SK-N-SH (cell line): ENCODE data around the gene GYS1. TPM values are rescaled to one million over a fixed set of nuclear protein-coding genes. Genes with fewer than 3 reads are reported as not detected.

Experiments
- CTCF ChIA-PET: fragments of 300-600, 350-600 bp; formaldehyde crosslinking; extraction: SDS; loops from one replicate; lab custom pipeline; 2021; lab: Yijun Ruan, JAX
- POLR2A ChIA-PET: fragments of 350-600 bp; sonication (Branson Sonifier 250); formaldehyde crosslinking; extraction: SDS; loops from one replicate; lab custom pipeline; 2020; ENCODE audit warnings: antibody characterized with exemption, inconsistent platforms; lab: Yijun Ruan, JAX
- DNase-seq: peaks from one replicate; pipeline ENCODE4 v3.0.0; 2012
- H2AFZ ChIP-seq: fragments of 200-600 bp; sonication (generic); 2 replicates; pipeline ENCODE4 v1.8.1; 2016; ENCODE audit warnings: antibody characterized with exemption, mild to moderate bottlenecking, low read depth
- H3F3A ChIP-seq: fragments of 200-600 bp; sonication (generic); replicated peaks from 2 replicates; pipeline ENCODE3; 2016; ENCODE audit warnings: antibody characterized with exemption, mild to moderate bottlenecking; ENCODE audit not compliant: insufficient read depth
- H3K27ac ChIP-seq, 2 experiments: fragments of 200-500 bp in 1 of 2; fragments of 200-600 bp in 1 of 2; sonication (Bioruptor generic) in 1 of 2; sonication (generic), shearing (Covaris generic) in 1 of 2; 2 replicates each; pipeline versions ENCODE4 v1.5.1 to v1.6.1; 2014 to 2016; ENCODE audit warnings: low read depth in 2 of 2, inconsistent platforms in 1 of 2, low read length in 1 of 2, mild to moderate bottlenecking in 1 of 2, mixed read lengths in 1 of 2
- H3K27me3 ChIP-seq: fragments of 200-600 bp; sonication (generic), shearing (Covaris generic); 2 replicates; pipeline ENCODE4 v1.6.1; 2016; ENCODE audit warnings: mixed run types; ENCODE audit not compliant: insufficient read depth
- H3K36me3 ChIP-seq, 2 experiments: fragments of 200-500 bp in 1 of 2; fragments of 200-600 bp in 1 of 2; sonication (Bioruptor generic) in 1 of 2; sonication (generic) in 1 of 2; replicated peaks in 1 of 2; 2 replicates each; pipeline versions ENCODE3 to v1.5.1; 2014 to 2016; ENCODE audit warnings: low read length in 1 of 2, mild to moderate bottlenecking in 1 of 2; ENCODE audit not compliant: insufficient read depth in 2 of 2, control insufficient read depth in 1 of 2
- H3K4me1 ChIP-seq, 2 experiments: fragments of 200-500 bp in 1 of 2; fragments of 200-600 bp in 1 of 2; sonication (Bioruptor generic) in 1 of 2; sonication (generic), shearing (Covaris generic) in 1 of 2; 2 replicates each; pipeline versions ENCODE4 v1.5.1 to v1.6.1; 2014 to 2016; ENCODE audit warnings: low read depth in 1 of 2, low read length in 1 of 2, mixed run types in 1 of 2; ENCODE audit not compliant: insufficient read depth in 2 of 2, control insufficient read depth in 1 of 2
- H3K4me2 ChIP-seq: fragments of 200-600 bp; sonication (generic), shearing (Covaris generic); 2 replicates; pipeline ENCODE4 v1.6.1; 2017; ENCODE audit warnings: mixed run types
- H3K4me3 ChIP-seq, 2 experiments: fragments of 200-500 bp in 1 of 2; fragments of 200-600 bp in 1 of 2; sonication (Bioruptor generic) in 1 of 2; sonication (generic), shearing (Covaris generic) in 1 of 2; 2 replicates each; pipeline versions ENCODE4 v1.5.1 to v1.8.1; 2014 to 2016; ENCODE audit warnings: low read depth in 2 of 2, inconsistent platforms in 1 of 2, low read length in 1 of 2, mild to moderate bottlenecking in 1 of 2, mixed read lengths in 1 of 2, moderate library complexity in 1 of 2
- H3K79me2 ChIP-seq: fragments of 200-600 bp; sonication (generic); 2 replicates; pipeline ENCODE4 v1.8.1; 2017; ENCODE audit warnings: mild to moderate bottlenecking; ENCODE audit not compliant: insufficient read depth
- H3K9ac ChIP-seq: fragments of 200-600 bp; sonication (generic); 2 replicates; pipeline ENCODE4 v1.6.1; 2017; ENCODE audit warnings: mixed run types
- H3K9me2 ChIP-seq: fragments of 200-600 bp; sonication (generic); 2 replicates; pipeline ENCODE4 v1.6.1; 2017; ENCODE audit warnings: mixed run types
- H3K9me3 ChIP-seq: fragments of 200-600 bp; sonication (generic); 2 replicates; pipeline ENCODE4 v1.6.1; 2017; ENCODE audit warnings: mixed run types, mild to moderate bottlenecking, moderate library complexity
- H4K20me1 ChIP-seq: fragments of 200-600 bp; sonication (generic); 2 replicates; pipeline ENCODE4 v1.6.1; 2017; ENCODE audit warnings: mild to moderate bottlenecking, mixed run types; ENCODE audit not compliant: insufficient read depth
- CTCF ChIP-seq: fragments of 200-600 bp; sonication (generic); IDR thresholded peaks from 2 replicates; pipeline ENCODE4 v1.6.1; 2017; ENCODE audit warnings: antibody characterized with exemption, mild to moderate bottlenecking, moderate library complexity
- EP300 ChIP-seq, 2 experiments: IDR thresholded peaks; 2 replicates each; pipeline versions ENCODE4 v1.4.0 to v1.6.1; 2012; ENCODE audit warnings: borderline replicate concordance in 1 of 2, low read depth in 1 of 2, low read length in 1 of 2
- FOSL2 ChIP-seq: IDR thresholded peaks from 2 replicates; pipeline ENCODE4 v1.4.0; 2012; ENCODE audit warnings: low read depth, mild to moderate bottlenecking, moderate library complexity, borderline replicate concordance
- FOXM1 ChIP-seq: IDR thresholded peaks from 2 replicates; pipeline ENCODE4 v1.4.0; 2012; ENCODE audit warnings: low read depth, mild to moderate bottlenecking
- MXI1 ChIP-seq: IDR thresholded peaks from 2 replicates; pipeline ENCODE4 v1.6.1; 2012; ENCODE audit warnings: mild to moderate bottlenecking, low read depth, low read length, improper control_type of control experiment
- NRF1 ChIP-seq: IDR thresholded peaks from 2 replicates; pipeline ENCODE4 v1.6.1; 2012; ENCODE audit warnings: low read depth, mild to moderate bottlenecking, low read length
- PBX3 ChIP-seq: IDR thresholded peaks from 2 replicates; pipeline ENCODE4; 2012
- POLR2AphosphoS5 ChIP-seq: IDR thresholded peaks from 2 replicates; pipeline ENCODE4 v1.6.1; 2012; ENCODE audit warnings: low read depth, low read length
- RAD21 ChIP-seq: IDR thresholded peaks from 2 replicates; pipeline ENCODE4 v1.6.1; 2012; ENCODE audit warnings: mild to moderate bottlenecking, low read length
- REST ChIP-seq: IDR thresholded peaks from 2 replicates; pipeline ENCODE4 v1.6.1; 2012; ENCODE audit warnings: mild to moderate bottlenecking, low read depth, low read length, moderate library complexity
- RFX5 ChIP-seq: IDR thresholded peaks from 2 replicates; pipeline ENCODE4 v1.6.1; 2012; ENCODE audit warnings: mild to moderate bottlenecking, improper control_type of control experiment, low read length
- TCF12 ChIP-seq: IDR thresholded peaks from 2 replicates; pipeline ENCODE4 v1.4.0; 2012
- TEAD4 ChIP-seq: IDR thresholded peaks from 2 replicates; pipeline ENCODE4 v1.4.0; 2012; ENCODE audit warnings: mild to moderate bottlenecking, borderline replicate concordance; ENCODE audit not compliant: insufficient read depth
- WGBS: methylation state at CpG from one replicate; pipeline ENCODE4 v1.1.6; 2017; ENCODE audit warnings: low lambda C conversion rate; 5-methylcytosine and 5-hydroxymethylcytosine counted together
- polyA plus RNA-seq, 3 experiments: library from polyadenylated mRNA; depleted of rRNA; stranded (reverse); fragments of >200 nt; gene quantifications; 2 replicates each; pipeline ENCODE4 v1.2.3, GENCODE V29; 2012
- TF ChIP-seq, protein P1 (sequence below): IDR thresholded peaks from 2 replicates; pipeline ENCODE4 v1.4.0; 2012; ENCODE audit warnings: low read depth
- TF ChIP-seq, protein P2 (sequence below): IDR thresholded peaks from 2 replicates; pipeline ENCODE4 v1.4.0; 2012; ENCODE audit warnings: low read depth, borderline replicate concordance
- TF ChIP-seq, protein P3 (sequence below): fragments of 150-350 bp; IDR thresholded peaks from 2 replicates; pipeline ENCODE4 v1.6.1; 2016; ENCODE audit warnings: mild to moderate bottlenecking, low read depth, low read length

The GYS1 gene
- polyA plus RNA-seq, 1 of the 3 experiments (the other 2 are of a cell fraction), result 25.3 TPM

DNA sequence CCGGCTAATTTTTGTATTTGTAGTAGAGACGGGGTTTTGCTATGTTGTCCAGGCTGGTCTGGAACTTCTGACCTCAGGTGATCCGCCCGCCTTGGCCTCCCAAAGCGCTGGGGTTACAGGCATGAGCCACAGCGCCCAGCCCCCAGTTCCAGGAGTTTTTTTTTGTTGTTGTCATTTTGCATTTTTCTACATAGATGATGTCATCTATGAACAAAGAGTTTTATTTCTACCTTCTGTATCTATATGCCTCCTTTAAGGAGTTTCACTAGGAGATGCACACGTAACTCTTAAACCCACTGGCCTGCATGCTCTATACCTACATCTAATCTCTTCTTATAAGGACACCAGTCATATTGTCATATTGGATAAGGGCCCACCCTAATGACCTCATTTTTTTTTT, 54.9 kb downstream of the GYS1 start:
- no peak overlapping the region for H3K27ac ChIP-seq
- no peaks in the 10 kb centered on the region for H3K36me3 ChIP-seq
- WGBS, result 89% methylated on average over 7 of the region's 7 CpGs
- ChIA-PET CTCF (no interaction called here), POLR2A (interaction anchor here (0.7 kb wide), 1 partner anchor 60 kb away, joined by 3 read pairs; no protein-coding TSS in a partner anchor)
- no peak overlapping the region for H3K9ac ChIP-seq
- H2AFZ ChIP-seq, result no peak overlapping the region
- no peak overlapping the region for H3K4me2 ChIP-seq
- no peaks in the 10 kb centered on the region for H3K9me3 ChIP-seq
- H3K9me2 ChIP-seq, result no peaks in the 10 kb centered on the region
- TF ChIP-seq FOXM1 (no peak), POLR2AphosphoS5 (no peak), MXI1 (no peak), EP300 (IDR thresholded peaks at IDR 0.05; ENCODE audit: borderline replicate concordance in 1 of 2, low read depth in 1 of 2, low read length in 1 of 2) (no peak), PBX3 (no peak)
- TF ChIP-seq, protein P1, sequence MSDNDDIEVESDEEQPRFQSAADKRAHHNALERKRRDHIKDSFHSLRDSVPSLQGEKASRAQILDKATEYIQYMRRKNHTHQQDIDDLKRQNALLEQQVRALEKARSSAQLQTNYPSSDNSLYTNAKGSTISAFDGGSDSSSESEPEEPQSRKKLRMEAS, result no peak
- TF ChIP-seq, protein P2, sequence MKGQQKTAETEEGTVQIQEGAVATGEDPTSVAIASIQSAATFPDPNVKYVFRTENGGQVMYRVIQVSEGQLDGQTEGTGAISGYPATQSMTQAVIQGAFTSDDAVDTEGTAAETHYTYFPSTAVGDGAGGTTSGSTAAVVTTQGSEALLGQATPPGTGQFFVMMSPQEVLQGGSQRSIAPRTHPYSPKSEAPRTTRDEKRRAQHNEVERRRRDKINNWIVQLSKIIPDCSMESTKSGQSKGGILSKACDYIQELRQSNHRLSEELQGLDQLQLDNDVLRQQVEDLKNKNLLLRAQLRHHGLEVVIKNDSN, result no peak
- TF ChIP-seq, protein P3, sequence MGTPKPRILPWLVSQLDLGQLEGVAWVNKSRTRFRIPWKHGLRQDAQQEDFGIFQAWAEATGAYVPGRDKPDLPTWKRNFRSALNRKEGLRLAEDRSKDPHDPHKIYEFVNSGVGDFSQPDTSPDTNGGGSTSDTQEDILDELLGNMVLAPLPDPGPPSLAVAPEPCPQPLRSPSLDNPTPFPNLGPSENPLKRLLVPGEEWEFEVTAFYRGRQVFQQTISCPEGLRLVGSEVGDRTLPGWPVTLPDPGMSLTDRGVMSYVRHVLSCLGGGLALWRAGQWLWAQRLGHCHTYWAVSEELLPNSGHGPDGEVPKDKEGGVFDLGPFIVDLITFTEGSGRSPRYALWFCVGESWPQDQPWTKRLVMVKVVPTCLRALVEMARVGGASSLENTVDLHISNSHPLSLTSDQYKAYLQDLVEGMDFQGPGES, result no peak
- no peaks in the 10 kb centered on the region for H3K27me3 ChIP-seq
- H3K4me3 ChIP-seq, result no peak overlapping the region
- no peaks in the 10 kb centered on the region for H3K79me2 ChIP-seq
- H3F3A ChIP-seq, result peaks cover 5% of the 10 kb centered on the region
- H4K20me1 ChIP-seq, result no peaks in the 10 kb centered on the region
- no peak for DNase-seq
- H3K4me1 ChIP-seq, result peaks cover 0 to 5% of the 10 kb centered on the region in 2 experiments; a peak in 1 of 4 replicates

GRCh38 chr19:48935864-48936263, 57.2 kb downstream of the GYS1 start:
- Histone ChIP-seq H4K20me1 (no peaks in the 10 kb centered on the region), H3K4me3 (no peak overlapping the region), H3K9me2 (no peaks in the 10 kb centered on the region), H3K9ac (no peak overlapping the region), H2AFZ (no peak overlapping the region), H3K9me3 (no peaks in the 10 kb centered on the region), H3K36me3 (no peaks in the 10 kb centered on the region), H3K27ac (no peak overlapping the region), H3K4me2 (no peak overlapping the region), H3K4me1 (peaks cover 3 to 9% of the 10 kb centered on the region in 2 experiments; a peak in 1 of 4 replicates), H3K79me2 (no peaks in the 10 kb centered on the region), H3K27me3 (no peaks in the 10 kb centered on the region), H3F3A (peaks cover 9% of the 10 kb centered on the region)
- ChIA-PET CTCF (no interaction called here), POLR2A (interaction anchor here (0.7 kb wide), 1 partner anchor 11 kb away, joined by 3 read pairs; no protein-coding TSS in a partner anchor)
- WGBS, result 96% methylated on average over 23 of the region's 25 CpGs
- DNase-seq, result no peak
- TF ChIP-seq PBX3 (no peak), RAD21 (no peak), REST (no peak), MXI1 (no peak), EP300 (IDR thresholded peaks at IDR 0.05; ENCODE audit: borderline replicate concordance in 1 of 2, low read depth in 1 of 2, low read length in 1 of 2) (no peak), NRF1 (no peak), CTCF (no peak), RFX5 (no peak), TEAD4 (no peak), TCF12 (no peak), FOSL2 (no peak)
- TF ChIP-seq, protein P1, result no peak
